Heart right ventricle (tissue), 16 donors: Measurements from ENCODE around the gene MAN2A2. TPM values are rescaled to one million over a fixed set of nuclear protein-coding genes. Genes with fewer than 3 reads are reported as not detected.

ENCODE experiments used
- ATAC-seq, 8 donors: fragments of 200-7000 bp; cut with Tn5 transposase; one replicate each; pipeline ENCODE4 v1.9.1; 2020; ENCODE audit warnings: mild to moderate bottlenecking in 8 of 8, moderate library complexity in 8 of 8, moderate number of reproducible peaks in 1 of 8
- DNase-seq, 2 donors: peaks; one replicate each; pipeline ENCODE4 v3.0.0-alpha.2; 2020
- H3K27ac ChIP-seq, 10 donors: fragments of 200-600 bp; sonication (generic) in 2 of 10; one replicate each; pipeline versions ENCODE4 v1.5.0 to v1.8.0; 2020 to 2022; ENCODE audit warnings: mild to moderate bottlenecking in 3 of 10
- H3K27me3 ChIP-seq, 7 donors: fragments of 200-600 bp; one replicate each; pipeline ENCODE4 v1.8.0; 2021 to 2022; ENCODE audit warnings: mild to moderate bottlenecking in 2 of 7
- H3K36me3 ChIP-seq, 9 donors: fragments of 200-600 bp; sonication (generic) in 1 of 9; one replicate each; pipeline versions ENCODE4 v1.5.0 to v1.8.0; 2020 to 2022; ENCODE audit warnings: mild to moderate bottlenecking in 2 of 9
- H3K4me1 ChIP-seq, 9 donors: fragments of 200-600 bp; sonication (generic) in 1 of 9; one replicate each; pipeline versions ENCODE4 v1.5.0 to v1.8.0; 2020 to 2022; ENCODE audit warnings: mild to moderate bottlenecking in 4 of 9
- H3K4me3 ChIP-seq, 10 donors: fragments of 200-600 bp; sonication (generic) in 2 of 10; one replicate each; pipeline versions ENCODE4 v1.5.0 to v1.8.0; 2020 to 2022; ENCODE audit warnings: mild to moderate bottlenecking in 7 of 10, moderate library complexity in 2 of 10
- H3K9me3 ChIP-seq, 11 donors: fragments of 200-600 bp in 10 of 11; sonication (generic) in 2 of 11; one replicate each; pipeline versions ENCODE4 v1.5.0 to v1.8.0; 2013 to 2022; ENCODE audit warnings: mild to moderate bottlenecking in 2 of 11, control low read depth in 1 of 11, moderate library complexity in 1 of 11
- WGBS, 2 donors: extraction: QIAGEN DNeasy Blood & Tissue Kit; methylation state at CpG; one replicate each; pipeline ENCODE4 v1.1.7; 2013; ENCODE audit warnings: inconsistent platforms in 1 of 2; 5-methylcytosine and 5-hydroxymethylcytosine counted together
- intact Hi-C, 10 donors: fragments of 100-400 bp; cut with DNase I; formaldehyde crosslinking; loops; one replicate each; pipeline versions ENCODE4 v1.11.1 to v1.14.2; 2022
- polyA plus RNA-seq, 2 donors: library from polyadenylated mRNA; stranded (reverse); fragments of 200-250 nt; gene quantifications; one replicate each; pipeline ENCODE4 v1.2.3, GENCODE V29; 2013
- total RNA-seq, 10 donors: library from RNA; stranded (reverse); fragmentation: NEBNext Ultra II Directional in 3 of 10; extraction: Animal tissue kit (Norgen Biotek cat#: 25700) in 3 of 10; gene quantifications; one replicate each; pipeline versions ENCODE4 v1.2.1 to v1.2.4, GENCODE V29; 2021 to 2023
- TF ChIP-seq, protein P1 (sequence below), 9 donors: fragments of 200-600 bp; sonication (generic) in 2 of 9; IDR thresholded peaks; one replicate each; pipeline versions ENCODE4 v1.5.0 to v1.8.0; 2021 to 2022; ENCODE audit warnings: antibody characterized with exemption in 9 of 9, mild to moderate bottlenecking in 5 of 9, moderate library complexity in 1 of 9
- donor health status: Arrhythmogenic right ventricular cardiomyopathy.
- donor health status: ischemic (EF 13 %, LVEDD 7.1; RV severe dilation, severe dysfunction).
- donor health status: healthy with polysubstance abuse.
- donor health status: DM: no; HTN: yes; CAD: no.
- donor health status: DM: no; HTN: no; CAD: no.
- donor health status: ischemic (EF 25% LVEDD 6.9; RV normal size, moderate dysfunction).
- donor health status: ischemic (EF 25% LVEDD 5.7; RV mildly dilated, moderate dysfunction).
- donor health status: healthy.
- donor health status: DM: yes; HTN: yes; CAD: no.
- donor health status: Ischemic cardiomyopathy.
- donor health status: ischemic (EF 35%, LVEDD 5.7; RV mildly dilated, moderate dysfunction).
- donor health status: nonischemic (EF 11% LVEDD 7.7; RV severe dilation, severe dysfunction).
- donor health status: DM: yes; HTN: yes; CAD: no.
- donor health status: PGD.
- donor health status: ischemic (EF 29% LVEDD 5.4; RV normal size, mild dysfunction).
- donor health status: nonischemic (EF 23%, LVEDD 6.1; RV moderate dilation, normal function).

The MAN2A2 gene
- total and polyA plus RNA-seq, 12 donors = 24.8 to 157 (median 95.6) TPM

DNA sequence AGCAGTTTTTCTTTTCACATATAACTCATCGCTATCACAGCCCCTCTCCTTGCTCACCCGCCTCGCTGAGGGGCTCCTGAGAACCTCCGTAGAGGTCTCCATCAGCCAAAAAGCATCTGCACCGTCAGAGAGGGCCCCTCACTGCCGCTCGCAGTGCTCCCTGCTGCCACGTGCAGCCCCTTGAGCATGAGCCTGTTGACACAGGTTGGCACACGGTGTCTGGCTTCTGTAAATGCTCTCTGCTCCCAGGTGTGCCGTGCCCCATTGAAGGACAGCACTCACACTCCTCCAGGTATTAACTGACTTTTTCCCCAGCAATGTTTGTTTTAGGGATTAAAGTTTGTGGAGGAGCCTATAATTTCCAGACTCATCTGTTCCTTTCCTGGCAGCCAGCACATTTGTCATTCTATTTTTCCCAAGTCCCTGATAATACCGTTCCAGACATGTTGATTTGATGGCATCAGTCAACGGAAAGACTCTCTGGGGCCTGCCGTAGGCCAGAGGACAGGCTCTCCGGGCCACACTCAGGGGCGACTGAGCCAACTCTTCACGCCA, 36.9 kb upstream of the MAN2A2 start:
- ATAC-seq (no peak), DNase-seq (no peak)
- Histone ChIP-seq H3K27me3 (no peaks in the 10 kb centered on the region), H3K4me3 (no peak overlapping the region), H3K36me3 (no peaks in the 10 kb centered on the region), H3K27ac (no peak overlapping the region), H3K9me3 (no peaks in the 10 kb centered on the region), H3K4me1 (peaks cover 6 to 60% (median 34%) of the 10 kb centered on the region in 9 donors)
- TF ChIP-seq, protein P1, sequence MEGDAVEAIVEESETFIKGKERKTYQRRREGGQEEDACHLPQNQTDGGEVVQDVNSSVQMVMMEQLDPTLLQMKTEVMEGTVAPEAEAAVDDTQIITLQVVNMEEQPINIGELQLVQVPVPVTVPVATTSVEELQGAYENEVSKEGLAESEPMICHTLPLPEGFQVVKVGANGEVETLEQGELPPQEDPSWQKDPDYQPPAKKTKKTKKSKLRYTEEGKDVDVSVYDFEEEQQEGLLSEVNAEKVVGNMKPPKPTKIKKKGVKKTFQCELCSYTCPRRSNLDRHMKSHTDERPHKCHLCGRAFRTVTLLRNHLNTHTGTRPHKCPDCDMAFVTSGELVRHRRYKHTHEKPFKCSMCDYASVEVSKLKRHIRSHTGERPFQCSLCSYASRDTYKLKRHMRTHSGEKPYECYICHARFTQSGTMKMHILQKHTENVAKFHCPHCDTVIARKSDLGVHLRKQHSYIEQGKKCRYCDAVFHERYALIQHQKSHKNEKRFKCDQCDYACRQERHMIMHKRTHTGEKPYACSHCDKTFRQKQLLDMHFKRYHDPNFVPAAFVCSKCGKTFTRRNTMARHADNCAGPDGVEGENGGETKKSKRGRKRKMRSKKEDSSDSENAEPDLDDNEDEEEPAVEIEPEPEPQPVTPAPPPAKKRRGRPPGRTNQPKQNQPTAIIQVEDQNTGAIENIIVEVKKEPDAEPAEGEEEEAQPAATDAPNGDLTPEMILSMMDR (IDR thresholded peaks at IDR 0.05) = no peak
- intact Hi-C loops = loop anchor here in 2 of 10 donors (5.0 to 10.0 kb wide), 2 partner anchors 54 to 101 kb away; no protein-coding TSS in a partner anchor
- WGBS, 2 donors = 55 to 63% methylated on average over 16 of the region's 16 CpGs

DNA sequence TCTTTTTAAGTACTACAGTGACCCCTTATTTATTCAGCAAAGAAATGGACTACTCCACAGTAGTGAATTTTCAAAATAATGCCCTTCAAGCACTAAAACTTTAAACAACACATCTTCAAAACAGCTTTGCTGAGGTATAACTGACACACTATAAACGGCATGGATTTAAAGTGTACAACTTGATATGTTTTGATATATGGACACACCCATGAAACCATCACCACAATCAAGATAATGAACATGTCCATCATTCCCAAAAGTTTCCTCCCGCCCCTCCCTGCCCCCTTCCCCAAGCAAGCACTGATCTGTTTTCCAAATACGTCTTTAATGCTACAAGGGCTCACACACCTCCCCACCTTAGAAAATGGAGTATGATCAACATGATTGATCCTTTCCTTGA, 36.3 kb upstream of the MAN2A2 start:
- TF ChIP-seq, protein P1 (IDR thresholded peaks at IDR 0.05) = no peak
- no peak for DNase-seq
- ATAC-seq = no peak
- Histone ChIP-seq H3K36me3 (no peaks in the 10 kb centered on the region), H3K4me3 (no peak overlapping the region), H3K4me1 (peaks cover 6 to 60% (median 34%) of the 10 kb centered on the region in 9 donors), H3K27me3 (no peaks in the 10 kb centered on the region), H3K9me3 (no peaks in the 10 kb centered on the region), H3K27ac (no peak overlapping the region)
- WGBS, 2 donors = 83 to 91% methylated on average over 3 of the region's 3 CpGs
- intact Hi-C loops = loop anchor here in 2 of 10 donors (5.0 to 10.0 kb wide), 2 partner anchors 54 to 102 kb away; no protein-coding TSS in a partner anchor

DNA sequence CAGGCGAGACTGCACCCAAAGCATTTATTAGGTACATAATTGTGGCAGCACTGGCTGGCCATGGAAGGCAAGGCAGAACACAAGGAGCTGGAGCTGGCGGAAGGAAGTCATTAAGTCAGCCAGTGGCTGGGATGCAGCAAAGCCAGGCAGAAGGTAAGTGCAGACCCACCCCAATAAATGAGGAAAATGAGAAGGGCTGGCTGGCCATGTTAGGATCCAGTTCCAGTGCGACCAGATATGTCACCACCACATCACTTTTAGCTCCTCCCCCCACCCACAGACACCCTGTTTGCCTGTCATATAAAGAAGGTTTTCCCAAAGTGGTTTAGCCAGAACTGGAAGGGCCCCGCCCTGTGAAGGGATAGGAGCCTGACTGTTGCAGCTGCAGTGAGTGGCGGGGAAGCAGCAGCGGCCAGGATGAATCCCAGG, 34.8 kb upstream of the MAN2A2 start, which contains the start of gene FURIN:
Gene FURIN (plus strand): TSS at position 328 of the 429 bp plus-strand sequence. CDS start 7,153 bp downstream, outside the sequence.
- intact Hi-C loops = loop anchor here in 3 of 10 donors (2.0 to 10.0 kb wide), 3 partner anchors 56 to 151 kb away; partner anchors contain the start of gene BLM (in 1 of the 3)
- Histone ChIP-seq H3K27ac (peak within 1 kb of the TSS; percentile 57 to 100 (median 98)), H3K4me3 (peak within 1 kb of the TSS in 1 of 10 donors; percentile 92), H3K4me1 (peaks cover 11 to 64% (median 39%) of the 10 kb centered on the region in 9 donors), H3K36me3 (no peaks in the 10 kb centered on the region), H3K27me3 (no peaks in the 10 kb centered on the region), H3K9me3 (no peaks in the 10 kb centered on the region)
- ATAC-seq (no peak), DNase-seq (no peak)
- 85 to 89% methylated on average over 6 of the region's 6 CpGs for WGBS, 2 donors
- TF ChIP-seq, protein P1 (IDR thresholded peaks at IDR 0.05) = no peak

DNA sequence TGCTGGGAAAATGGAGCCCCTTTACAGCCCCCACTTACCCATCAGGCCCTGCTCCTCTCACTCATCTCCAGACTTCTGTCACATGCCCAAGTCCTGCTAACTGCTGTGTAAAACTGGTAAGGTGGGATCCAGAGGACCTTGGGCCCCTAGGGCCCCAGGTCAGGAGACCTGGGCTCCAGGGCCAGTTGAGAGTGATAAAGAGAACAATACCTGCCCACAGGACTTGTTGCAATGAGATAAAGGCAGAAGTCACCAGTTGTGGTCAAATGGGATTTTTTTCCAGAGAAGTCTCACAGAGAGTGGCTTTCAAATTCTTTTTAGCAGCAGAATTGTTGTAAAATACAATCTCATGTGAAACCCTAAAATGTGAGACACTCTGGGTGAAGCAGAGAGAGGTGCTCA, 34.0 kb upstream of the MAN2A2 start:
- TF ChIP-seq, protein P1 (IDR thresholded peaks at IDR 0.05) = no peak
- no peak for DNase-seq
- Histone ChIP-seq H3K36me3 (peaks cover 0 to 2% (median 0%) of the 10 kb centered on the region in 9 donors), H3K27ac (peak overlapping the region; percentile 57 to 100 (median 98)), H3K4me1 (peaks cover 20 to 64% (median 47%) of the 10 kb centered on the region in 9 donors), H3K9me3 (no peaks in the 10 kb centered on the region), H3K4me3 (peak overlapping the region in 1 of 10 donors; percentile 92), H3K27me3 (no peaks in the 10 kb centered on the region)
- intact Hi-C loops = loop anchor here in 3 of 10 donors (2.0 to 10.0 kb wide), 3 partner anchors 57 to 152 kb away; partner anchors contain the start of gene BLM (in 1 of the 3)
- no peak for ATAC-seq
